Caco-2 (cell line): ENCODE results near the gene IL33. TPM values are rescaled to one million over a fixed set of nuclear protein-coding genes. Genes with fewer than 3 reads are reported as not detected.

Experiments used
- BruUV-seq: library from RNA; stranded (reverse); fragments of 400-500 nt; replicated peaks from 2 replicates; lab custom pipeline; 2021; lab: Mats Ljungman, UMichigan
- CTCF ChIA-PET: fragments of 300-600 bp; sonication (Branson Sonifier 250); formaldehyde crosslinking; loops from one replicate; lab custom pipeline; 2022; ENCODE audit warnings: antibody characterized with exemption; lab: Charles Lee
- POLR2A ChIA-PET: fragments of 300-600 bp; sonication (Branson Sonifier 250); formaldehyde crosslinking; loops from one replicate; lab custom pipeline; 2022; ENCODE audit warnings: antibody characterized with exemption; lab: Charles Lee
- DNase-seq, 2 experiments: peaks; one replicate each; pipeline versions ENCODE4 v3.0.0 to v3.0.0-alpha.2; 2020 to 2022
- H3K27me3 ChIP-seq: replicated peaks from 2 replicates; pipeline ENCODE4 v1.6.0; 2011; ENCODE audit warnings: low read length; ENCODE audit not compliant: control insufficient read depth, insufficient read depth
- H3K36me3 ChIP-seq: 2 replicates; pipeline ENCODE4 v1.5.1; 2011; ENCODE audit warnings: low read length; ENCODE audit not compliant: control insufficient read depth, insufficient read depth
- H3K4me1 ChIP-seq: fragments of 250-450 bp; sonication (Bioruptor Pico); 2 replicates; pipeline ENCODE4 v1.5.1; 2020; ENCODE audit warnings: mild to moderate bottlenecking
- H3K4me3 ChIP-seq: 2 replicates; pipeline ENCODE4 v1.5.1; 2011; ENCODE audit warnings: low read depth, mild to moderate bottlenecking, control low read depth, low read length
- H3K9me3 ChIP-seq: fragments of 250-450 bp; sonication (Bioruptor Pico); 2 replicates; pipeline ENCODE4 v1.5.1; 2020; ENCODE audit warnings: mild to moderate bottlenecking, moderate library complexity
- H3K27ac Mint-ChIP-seq: one replicate; pipeline ENCODE4 v1.8.0; 2022; ENCODE audit warnings: mixed read lengths; ENCODE audit not compliant: unreplicated experiment
- H3K27me3 Mint-ChIP-seq: one replicate; pipeline ENCODE4 v1.8.0; 2022; ENCODE audit warnings: mixed read lengths; ENCODE audit not compliant: insufficient read depth, unreplicated experiment
- H3K36me3 Mint-ChIP-seq: one replicate; pipeline ENCODE4 v1.8.0; 2022; ENCODE audit warnings: mild to moderate bottlenecking, mixed read lengths; ENCODE audit not compliant: insufficient read depth, unreplicated experiment
- H3K4me1 Mint-ChIP-seq: one replicate; pipeline ENCODE4 v1.8.0; 2022; ENCODE audit warnings: low read depth, mixed read lengths; ENCODE audit not compliant: unreplicated experiment
- H3K4me3 Mint-ChIP-seq: one replicate; pipeline ENCODE4 v1.8.0; 2022; ENCODE audit warnings: mild to moderate bottlenecking, moderate library complexity, mixed read lengths; ENCODE audit not compliant: unreplicated experiment
- H3K9me3 Mint-ChIP-seq: one replicate; pipeline ENCODE4 v1.8.0; 2022; ENCODE audit warnings: mixed read lengths; ENCODE audit not compliant: unreplicated experiment
- CTCF ChIP-seq, 2 experiments: fragments of 200-600 bp in 1 of 2; IDR thresholded peaks; 1 replicate in 1 of 2; 2 replicates in 1 of 2; pipeline versions ENCODE4 v1.5.1 to v1.8.0; 2011 to 2022; ENCODE audit warnings: antibody characterized with exemption in 1 of 2, control low read depth in 1 of 2, inconsistent platforms in 1 of 2, low read depth in 1 of 2, low read length in 1 of 2, mild to moderate bottlenecking in 1 of 2, moderate library complexity in 1 of 2; ENCODE audit not compliant: insufficient read depth in 1 of 2, severe bottlenecking in 1 of 2, unreplicated experiment in 1 of 2
- intact Hi-C: fragments of 100-400 bp; cut with micrococcal nuclease; formaldehyde crosslinking; loops from one replicate; pipeline ENCODE4 v1.10.0; 2022; ENCODE audit not compliant: unreplicated experiment
- total RNA-seq: library from RNA; stranded (reverse); gene quantifications from 2 replicates; pipeline ENCODE4 v1.2.3, GENCODE V29; 2022

The IL33 gene
- total RNA-seq, 1 experiment from 2014 or later: not detected

DNA sequence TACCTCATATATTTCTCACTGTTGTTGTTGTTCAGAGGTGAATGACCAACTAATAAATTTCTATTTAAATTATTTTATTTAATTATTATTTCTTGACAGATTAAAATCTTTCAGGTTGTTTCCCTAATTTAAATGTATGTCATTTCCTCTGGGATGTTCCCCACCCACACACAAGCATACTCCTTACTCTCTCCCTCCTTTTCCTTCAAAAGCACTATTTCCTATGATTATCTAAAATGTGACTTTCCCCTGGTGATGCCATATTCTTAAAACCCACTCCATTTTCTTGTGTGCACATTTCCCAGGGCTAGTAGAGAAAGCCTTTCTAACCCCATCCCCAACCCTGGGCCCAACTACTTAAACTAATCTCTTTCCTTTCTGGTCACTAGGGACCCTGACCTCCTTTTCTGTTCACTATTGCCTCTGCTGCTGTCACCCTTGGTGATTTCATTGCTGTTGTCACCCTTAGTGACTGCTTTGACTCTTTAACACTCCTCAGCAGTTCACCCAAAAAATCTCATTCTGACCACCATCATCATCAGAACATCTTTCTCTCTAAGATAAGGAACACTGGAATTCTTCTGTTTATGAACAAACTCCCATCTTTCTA is 16.8 kb downstream of the IL33 start:
- CTCF ChIA-PET: no interaction called here
- Histone ChIP-seq H3K4me1 (no peaks in the 10 kb centered on the region), H3K27me3 (no peaks in the 10 kb centered on the region), H3K9me3 (no peaks in the 10 kb centered on the region), H3K36me3 (no peaks in the 10 kb centered on the region), H3K4me3 (no peak overlapping the region)
- Mint-ChIP-seq H3K27me3 (no peaks in the 10 kb centered on the region), H3K4me1 (no peaks in the 10 kb centered on the region), H3K27ac (no peak overlapping the region), H3K36me3 (no peaks in the 10 kb centered on the region), H3K4me3 (no peak overlapping the region), H3K9me3 (no peaks in the 10 kb centered on the region)
- TF ChIP-seq CTCF (IDR thresholded peaks at IDR 0.05; ENCODE audit: insufficient read depth in 1 of 2, low read depth in 1 of 2, low read length in 1 of 2, severe bottlenecking in 1 of 2, unreplicated experiment in 1 of 2): no peak
- no peak for DNase-seq
- intact Hi-C loops: no loop called here
- no TSS peak for BruUV-seq
- POLR2A ChIA-PET: no interaction called here

DNA sequence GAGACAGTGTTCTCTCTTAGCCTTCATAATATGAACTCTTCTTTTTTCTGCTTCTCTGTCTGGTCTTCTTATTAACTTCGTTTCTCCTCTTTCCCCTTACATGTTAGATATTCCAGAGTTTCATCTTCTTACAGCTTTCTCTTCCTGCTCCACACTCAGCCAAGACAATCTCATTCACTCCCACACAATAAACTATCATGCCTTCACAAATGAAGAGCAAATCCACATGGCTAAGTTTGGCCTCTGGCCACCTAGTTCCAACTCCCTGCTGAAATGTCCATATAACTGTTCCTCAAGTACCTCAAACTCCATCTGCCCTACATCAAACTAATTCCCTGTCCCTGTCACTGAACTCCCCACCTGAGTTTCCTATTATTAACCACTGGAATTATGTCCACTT is 18.4 kb downstream of the IL33 start:
- intact Hi-C loops: no loop called here
- Histone ChIP-seq H3K9me3 (no peaks in the 10 kb centered on the region), H3K4me1 (peaks cover 7% of the 10 kb centered on the region), H3K36me3 (no peaks in the 10 kb centered on the region), H3K4me3 (no peak overlapping the region), H3K27me3 (no peaks in the 10 kb centered on the region)
- H3K27me3 Mint-ChIP-seq: no peaks in the 10 kb centered on the region
- no peak overlapping the region for H3K4me3 Mint-ChIP-seq
- H3K4me1 Mint-ChIP-seq: peaks cover 3% of the 10 kb centered on the region
- ChIA-PET CTCF (no interaction called here), POLR2A (no interaction called here)
- BruUV-seq: no TSS peak
- no peak overlapping the region for H3K27ac Mint-ChIP-seq
- DNase-seq: no peak
- TF ChIP-seq CTCF (IDR thresholded peaks at IDR 0.05; ENCODE audit: insufficient read depth in 1 of 2, low read depth in 1 of 2, low read length in 1 of 2, severe bottlenecking in 1 of 2, unreplicated experiment in 1 of 2): no peak
- H3K36me3 Mint-ChIP-seq: no peaks in the 10 kb centered on the region
- peaks cover under 1% of the 10 kb centered on the region for H3K9me3 Mint-ChIP-seq

- 0 out of 2 replicates have a peak, but pooled peaks cover 2% of the 10 kb centered on the region for H3K9me3 ChIP-seq
- BruUV-seq: no TSS peak
- CTCF ChIA-PET: interaction anchor here (0.5 kb wide), 1 partner anchor 168 kb away, joined by 5 read pairs; no protein-coding TSS in a partner anchor
These were observed 21.7 kb downstream of the IL33 start for GRCh38 chr9:6237267-6237666.

More at GRCh38 chr9:6237267-6237666, 21.7 kb downstream of the IL33 start:
- no peak for TF ChIP-seq CTCF (IDR thresholded peaks at IDR 0.05; ENCODE audit: insufficient read depth in 1 of 2, low read depth in 1 of 2, low read length in 1 of 2, severe bottlenecking in 1 of 2, unreplicated experiment in 1 of 2)
- Histone ChIP-seq H3K27me3 (no peaks in the 10 kb centered on the region), H3K4me1 (peaks cover 16% of the 10 kb centered on the region), H3K4me3 (no peak overlapping the region), H3K36me3 (no peaks in the 10 kb centered on the region)
- no peak overlapping the region for H3K27ac Mint-ChIP-seq
- intact Hi-C loops: no loop called here
- POLR2A ChIA-PET: no interaction called here
- no peak overlapping the region for H3K4me3 Mint-ChIP-seq
- no peak for DNase-seq
- no peaks in the 10 kb centered on the region for H3K36me3 Mint-ChIP-seq
- H3K27me3 Mint-ChIP-seq: no peaks in the 10 kb centered on the region
- H3K9me3 Mint-ChIP-seq: peaks cover 11% of the 10 kb centered on the region
- H3K4me1 Mint-ChIP-seq: peaks cover 13% of the 10 kb centered on the region
